Pancreas (tissue), 10 donors: ENCODE measurements around the gene SNRNP200. TPM values are rescaled to one million over a fixed set of nuclear protein-coding genes. Genes with fewer than 3 reads are reported as not detected.

Experiments used
- ATAC-seq, 4 donors: fragments of 200-7000 bp; cut with Tn5 transposase; one replicate each; pipeline versions ENCODE4 v1.8.0 to v1.9.1; 2020; ENCODE audit warnings: mild to moderate bottlenecking in 4 of 4, moderate library complexity in 4 of 4
- DNase-seq, 6 donors: peaks; one replicate each; pipeline ENCODE4 v3.0.0-alpha.2; 2020
- FAIRE-seq: peaks from 2 replicates; lab custom pipeline; 2012; peaks lifted over from hg19 to GRCh38; lab: Jason Lieb, UNC
- H3K27ac ChIP-seq, 4 donors: fragments of 200-600 bp; sonication (generic); 1 replicate in 3 of 4; 2 replicates in 1 of 4; pipeline versions ENCODE4 v1.5.0 to v1.8.0; 2020
- H3K27me3 ChIP-seq, 4 donors: fragments of 200-600 bp; one replicate each; pipeline ENCODE4 v1.8.0; 2021
- H3K36me3 ChIP-seq, 3 donors: fragments of 200-600 bp; sonication (generic) in 1 of 3; one replicate each; pipeline versions ENCODE4 v1.5.0 to v1.8.0; 2020 to 2021
- H3K4me1 ChIP-seq, 3 donors: fragments of 200-600 bp; one replicate each; pipeline ENCODE4 v1.8.0; 2021
- H3K4me3 ChIP-seq, 4 donors: fragments of 200-600 bp; sonication (generic) in 2 of 4; one replicate each; pipeline versions ENCODE4 v1.5.0 to v1.8.0; 2020 to 2021
- H3K9me3 ChIP-seq, 4 donors: fragments of 200-600 bp; one replicate each; pipeline ENCODE4 v1.8.0; 2021
- WGBS, 2 donors: extraction: QIAGEN DNeasy Blood & Tissue Kit; methylation state at CpG; one replicate each; pipeline ENCODE4 v1.1.7; 2013; 5-methylcytosine and 5-hydroxymethylcytosine counted together
- intact Hi-C, 3 donors: fragments of 100-400 bp; cut with DNase I; formaldehyde crosslinking; loops; one replicate each; pipeline versions ENCODE4 v1.11.1 to v1.14.2; 2022
- polyA plus RNA-seq, 2 donors: library from polyadenylated mRNA; stranded (reverse); fragments of 200-250 nt; gene quantifications; one replicate each; pipeline ENCODE4 v1.2.3, GENCODE V29; 2013
- total RNA-seq, 6 donors: library from RNA; stranded (reverse); fragmentation: NEBNext Ultra II Directional in 4 of 6; extraction: Animal tissue kit (Norgen Biotek cat#: 25700) in 4 of 6; gene quantifications; one replicate each; pipeline versions ENCODE4 v1.2.1 to v1.2.4, GENCODE V29; 2021 to 2023
- TF ChIP-seq, protein P1 (sequence below), 4 donors: fragments of 200-600 bp; sonication (generic) in 3 of 4; IDR thresholded peaks; one replicate each; pipeline versions ENCODE4 v1.5.0 to v1.8.0; 2021; ENCODE audit warnings: antibody characterized with exemption in 4 of 4
- donor health status: healthy with polysubstance abuse.
- donor health status: DM: no; HTN: no; CAD: no; lungs with moderate emphysema.
- donor health status: DM: no; HTN: no; CAD: no.
- donor health status: control.
- donor health status: control.
- donor health status: Bipolar disorder and iron deficiency.
- donor health status: DM: yes; HTN: yes; CAD: no.
- donor health status: DM: no; HTN: no; CAD: no.
- donor health status: DM: no; HTN: no; CAD: no.
- donor health status: DM: yes; HTN: yes; CAD: no.

Gene SNRNP200
- total and polyA plus RNA-seq, 8 donors: 42.1 to 87.7 (median 50.3) TPM

DNA sequence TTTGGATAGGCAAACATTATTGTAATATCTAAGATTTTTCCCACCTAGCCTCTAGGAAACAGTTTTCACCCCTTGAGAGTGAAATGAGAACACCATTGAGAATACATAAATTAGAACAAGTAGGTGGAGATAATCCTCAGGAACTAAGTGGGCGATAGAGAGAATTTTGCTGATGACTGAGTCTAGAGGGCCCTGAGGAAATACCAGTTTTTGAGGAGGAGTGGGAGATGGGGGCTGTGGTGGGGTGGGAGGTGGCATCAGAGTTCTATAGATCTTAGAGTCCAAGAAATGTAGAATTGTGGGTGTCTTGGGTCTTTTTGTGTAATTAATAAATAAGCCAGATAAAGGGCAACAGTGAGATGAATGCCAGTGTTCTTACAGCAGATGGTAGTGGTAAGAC lies 42.0 kb upstream of the SNRNP200 start:
- TF ChIP-seq, protein P1, sequence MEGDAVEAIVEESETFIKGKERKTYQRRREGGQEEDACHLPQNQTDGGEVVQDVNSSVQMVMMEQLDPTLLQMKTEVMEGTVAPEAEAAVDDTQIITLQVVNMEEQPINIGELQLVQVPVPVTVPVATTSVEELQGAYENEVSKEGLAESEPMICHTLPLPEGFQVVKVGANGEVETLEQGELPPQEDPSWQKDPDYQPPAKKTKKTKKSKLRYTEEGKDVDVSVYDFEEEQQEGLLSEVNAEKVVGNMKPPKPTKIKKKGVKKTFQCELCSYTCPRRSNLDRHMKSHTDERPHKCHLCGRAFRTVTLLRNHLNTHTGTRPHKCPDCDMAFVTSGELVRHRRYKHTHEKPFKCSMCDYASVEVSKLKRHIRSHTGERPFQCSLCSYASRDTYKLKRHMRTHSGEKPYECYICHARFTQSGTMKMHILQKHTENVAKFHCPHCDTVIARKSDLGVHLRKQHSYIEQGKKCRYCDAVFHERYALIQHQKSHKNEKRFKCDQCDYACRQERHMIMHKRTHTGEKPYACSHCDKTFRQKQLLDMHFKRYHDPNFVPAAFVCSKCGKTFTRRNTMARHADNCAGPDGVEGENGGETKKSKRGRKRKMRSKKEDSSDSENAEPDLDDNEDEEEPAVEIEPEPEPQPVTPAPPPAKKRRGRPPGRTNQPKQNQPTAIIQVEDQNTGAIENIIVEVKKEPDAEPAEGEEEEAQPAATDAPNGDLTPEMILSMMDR (IDR thresholded peaks at IDR 0.05): no peak
- FAIRE-seq: no peak
- no peak for DNase-seq
- Histone ChIP-seq H3K4me1 (no peaks in the 10 kb centered on the region), H3K36me3 (no peaks in the 10 kb centered on the region), H3K27ac (no peak overlapping the region), H3K4me3 (no peak overlapping the region), H3K9me3 (no peaks in the 10 kb centered on the region), H3K27me3 (no peaks in the 10 kb centered on the region)
- ATAC-seq: no peak
- intact Hi-C loops: no loop called here
- WGBS, 2 donors: 83 to 96% methylated on average over 1 of the region's 1 CpG

DNA sequence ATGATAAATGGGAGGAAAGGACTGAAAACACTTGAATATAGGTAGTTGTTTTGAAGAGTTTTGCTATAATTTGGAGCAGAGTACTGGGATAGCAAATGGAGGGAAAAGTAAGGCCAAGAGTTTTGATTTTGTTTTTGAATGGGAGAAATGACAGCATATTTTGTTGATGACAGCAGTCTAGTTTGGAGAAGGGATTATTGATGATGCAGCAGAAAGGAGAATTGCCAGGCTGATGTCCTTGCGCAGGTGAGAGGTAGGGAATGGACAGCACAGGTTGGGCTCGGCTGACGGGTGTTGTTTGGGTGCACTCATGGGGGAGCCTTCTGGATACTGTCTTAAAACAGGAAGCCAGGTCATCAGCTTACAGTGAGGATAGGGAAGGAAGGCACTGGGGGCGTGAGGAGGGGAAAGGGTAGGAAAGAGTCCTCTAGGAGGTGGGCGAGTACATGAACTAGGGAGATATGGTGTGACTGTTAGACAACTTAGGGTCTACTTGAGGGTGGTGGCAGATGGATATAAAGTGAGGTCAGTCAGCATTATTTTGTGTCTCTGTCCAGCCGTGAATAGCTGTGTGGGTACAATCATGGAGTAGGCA lies 40.6 kb upstream of the SNRNP200 start:
- WGBS, 2 donors: 94 to 96% methylated on average over 6 of the region's 6 CpGs
- DNase-seq (no peak), FAIRE-seq (no peak), ATAC-seq (no peak)
- no peak overlapping the region for H3K27ac ChIP-seq
- H3K4me1 ChIP-seq: no peaks in the 10 kb centered on the region
- H3K4me3 ChIP-seq: no peak overlapping the region
- H3K36me3 ChIP-seq: no peaks in the 10 kb centered on the region
- intact Hi-C loops: no loop called here
- TF ChIP-seq, protein P1 (IDR thresholded peaks at IDR 0.05): no peak
- H3K27me3 ChIP-seq: no peaks in the 10 kb centered on the region
- H3K9me3 ChIP-seq: no peaks in the 10 kb centered on the region

DNA sequence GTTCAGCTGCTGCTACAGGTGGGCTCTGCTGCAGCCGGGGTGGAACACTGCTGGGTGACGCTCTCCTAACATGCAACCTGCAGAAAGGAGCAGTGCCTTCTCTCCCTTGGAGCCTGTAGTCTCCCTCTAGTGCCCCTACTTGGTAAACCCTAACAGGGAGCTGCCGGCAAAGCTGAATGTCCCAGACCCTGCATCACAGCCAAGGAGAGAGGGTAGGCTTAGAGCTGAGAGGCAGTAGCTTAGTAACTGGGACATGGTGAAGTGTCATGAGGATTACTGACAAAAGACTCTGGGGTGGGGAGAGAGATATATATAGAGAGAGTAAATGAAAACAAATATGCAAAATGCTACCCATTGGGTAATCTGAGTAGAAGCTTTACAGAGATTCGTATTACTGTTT lies 40.1 kb upstream of the SNRNP200 start:
- no peaks in the 10 kb centered on the region for H3K4me1 ChIP-seq
- intact Hi-C loops: no loop called here
- H3K36me3 ChIP-seq: no peaks in the 10 kb centered on the region
- TF ChIP-seq, protein P1 (IDR thresholded peaks at IDR 0.05): no peak
- peak in 2 of 4 donors; percentile 13 to 29 for ATAC-seq
- no peak overlapping the region for H3K27ac ChIP-seq
- DNase-seq: no peak
- H3K27me3 ChIP-seq: no peaks in the 10 kb centered on the region
- H3K9me3 ChIP-seq: no peaks in the 10 kb centered on the region
- no peak overlapping the region for H3K4me3 ChIP-seq
- FAIRE-seq: no peak
- WGBS, 2 donors: 80 to 84% methylated on average over 4 of the region's 4 CpGs

DNA sequence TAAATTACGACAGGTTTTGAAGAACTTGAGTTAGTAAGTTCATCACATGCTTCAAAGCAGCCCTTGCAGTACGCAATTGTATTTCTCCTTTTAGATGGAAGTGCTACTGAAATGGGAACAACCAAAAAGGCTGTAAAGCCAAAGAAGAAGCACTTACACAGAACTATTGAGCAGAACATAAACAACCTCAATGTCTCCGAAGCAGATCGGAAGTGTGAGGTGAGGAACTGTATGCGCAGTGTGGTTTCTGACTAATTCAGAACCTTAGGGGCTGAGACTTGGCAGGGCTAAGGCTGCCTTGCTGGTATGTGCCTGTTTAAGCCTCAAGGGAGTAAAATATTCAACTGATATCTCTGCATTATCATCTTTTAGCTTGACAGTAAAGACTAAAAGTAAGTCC lies 38.7 kb upstream of the SNRNP200 start:
- ATAC-seq (peak in 2 of 4 donors; percentile 63 to 72), DNase-seq (no peak)

DNA sequence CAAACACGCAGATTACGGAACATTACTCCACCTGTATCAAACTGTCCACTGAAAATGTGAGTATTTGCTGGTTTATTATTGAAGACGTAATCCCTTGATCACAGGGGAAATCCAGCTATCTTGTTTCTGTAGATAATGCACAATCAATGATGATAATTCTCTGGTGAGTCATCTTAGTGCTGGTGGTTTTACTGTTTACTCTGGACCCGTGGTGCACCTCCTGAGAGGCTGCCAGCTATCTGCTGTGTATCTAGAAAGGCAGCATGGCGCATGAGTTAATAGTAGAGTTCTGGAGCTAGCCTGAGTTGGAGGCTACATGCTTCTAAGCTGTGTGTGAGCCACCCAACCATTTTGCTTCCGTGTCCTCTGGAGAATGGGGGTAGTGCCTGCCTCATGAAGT lies 36.7 kb upstream of the SNRNP200 start:
- Histone ChIP-seq H3K4me3 (no peak overlapping the region), H3K36me3 (no peaks in the 10 kb centered on the region), H3K9me3 (no peaks in the 10 kb centered on the region), H3K27ac (no peak overlapping the region), H3K27me3 (no peaks in the 10 kb centered on the region), H3K4me1 (no peaks in the 10 kb centered on the region)
- TF ChIP-seq, protein P1 (IDR thresholded peaks at IDR 0.05): no peak
- DNase-seq (no peak), ATAC-seq (peak in 2 of 4 donors; percentile 49 to 76), FAIRE-seq (no peak)
- intact Hi-C loops: no loop called here
- WGBS, 2 donors: 67 to 70% methylated on average over 6 of the region's 6 CpGs

More for the DNA sequence above, 38.7 kb upstream of the SNRNP200 start:
- 95 to 96% methylated on average over 5 of the region's 5 CpGs for WGBS, 2 donors
- FAIRE-seq: no peak
- intact Hi-C loops: no loop called here
- H3K4me1 ChIP-seq: no peaks in the 10 kb centered on the region
- H3K36me3 ChIP-seq: no peaks in the 10 kb centered on the region
- H3K9me3 ChIP-seq: no peaks in the 10 kb centered on the region
- H3K4me3 ChIP-seq: no peak overlapping the region
- no peaks in the 10 kb centered on the region for H3K27me3 ChIP-seq
- no peak overlapping the region for H3K27ac ChIP-seq
- TF ChIP-seq, protein P1 (IDR thresholded peaks at IDR 0.05): no peak
